Activated T-helper 2 cell treated with anti-CD3 and anti-CD28 coated beads, Interferon-gamma antibody, Interleukin-2, Interleukin-4, amounts not matched to agents 10 μg/mL and 5 μg/mL and 100 μg/mL, durations not matched to agents 14 hours and 24 hours and 36 hours (primary cell): ENCODE data around the gene NUPR1. TPM values are rescaled to one million over a fixed set of nuclear protein-coding genes. Genes with fewer than 3 reads are reported as not detected.
"Not testable (repeated sequence)": the region's sequence is repeated elsewhere in the genome, so short reads cannot be mapped to it uniquely, and the experiment has no call there.

ENCODE experiments used
- DNase-seq: peaks from one replicate; pipeline ENCODE4 v3.0.0; 2021; ENCODE audit warnings: low spot score
- H3K27ac Mint-ChIP-seq: one replicate; pipeline ENCODE4 v1.8.0; 2021; ENCODE audit warnings: mixed read lengths
- H3K27me3 Mint-ChIP-seq: one replicate; pipeline ENCODE4 v1.8.0; 2021; ENCODE audit warnings: low read depth, mixed read lengths
- H3K36me3 Mint-ChIP-seq: one replicate; pipeline ENCODE4 v1.8.0; 2021; ENCODE audit warnings: low read depth, mixed read lengths
- H3K4me1 Mint-ChIP-seq: one replicate; pipeline ENCODE4 v1.8.0; 2021; ENCODE audit warnings: low read depth, mixed read lengths
- H3K4me3 Mint-ChIP-seq: one replicate; pipeline ENCODE4 v1.8.0; 2021; ENCODE audit warnings: low read depth, mild to moderate bottlenecking, moderate library complexity, mixed read lengths
- H3K9me3 Mint-ChIP-seq: one replicate; pipeline ENCODE4 v1.8.0; 2021; ENCODE audit warnings: mixed read lengths
- intact Hi-C: fragments of 100-400 bp; cut with micrococcal nuclease; formaldehyde crosslinking; loops from one replicate; pipeline ENCODE4 v1.15.1; 2023
- total RNA-seq: library from RNA; stranded (reverse); gene quantifications from 2 replicates; pipeline ENCODE4 v1.2.3, GENCODE V29; 2022

Gene NUPR1
- total RNA-seq, 1 donor from 2014 or later, result not detected

DNA sequence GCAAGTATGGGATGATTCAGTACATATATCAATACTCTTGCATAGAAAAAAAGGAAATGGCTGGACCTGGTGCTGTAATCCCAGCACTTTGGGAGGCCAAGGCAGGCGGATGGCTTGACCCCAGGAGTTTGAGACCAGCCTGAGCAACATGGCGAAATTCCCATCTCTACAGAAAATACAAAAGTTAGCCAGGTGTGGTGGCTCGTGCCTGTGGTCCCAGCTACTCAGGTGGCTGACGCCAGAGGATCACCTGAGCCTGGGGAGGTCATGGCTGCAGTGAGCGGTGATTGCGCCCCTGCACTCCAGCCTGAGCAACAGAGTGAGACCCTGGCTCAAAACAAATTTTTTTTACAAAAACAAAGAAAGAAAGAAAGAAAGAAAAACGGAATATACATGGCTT is 7.9 kb upstream of the NUPR1 start:
- no peaks in the 10 kb centered on the region for H3K36me3 Mint-ChIP-seq
- DNase-seq, result no peak

DNA sequence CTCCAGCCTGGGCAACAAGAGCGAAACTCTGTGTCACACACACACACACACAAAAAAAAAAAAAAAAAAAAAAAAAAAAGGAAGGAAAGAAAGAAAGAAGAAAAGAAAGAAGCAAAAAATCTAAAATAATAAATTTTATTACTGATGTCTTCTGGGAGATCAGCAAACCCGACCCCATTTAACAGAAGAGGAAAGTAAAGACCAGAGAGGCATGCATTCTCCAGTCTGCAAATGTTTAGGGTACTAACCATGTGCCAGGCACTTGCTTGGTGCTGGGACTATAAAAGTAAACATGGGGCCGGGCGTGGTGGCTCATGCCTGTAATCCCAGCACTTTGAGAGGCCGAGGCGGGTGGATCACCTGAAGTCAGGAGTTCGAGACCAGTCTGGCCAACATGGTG is 7.2 kb upstream of the NUPR1 start:
- H3K9me3 Mint-ChIP-seq, DNase-seq: not testable (repeated sequence)

More for the DNA sequence above, 7.9 kb upstream of the NUPR1 start:
- H3K4me1 Mint-ChIP-seq, result peaks cover 8% of the 10 kb centered on the region
- H3K4me3 Mint-ChIP-seq, result no peak overlapping the region
- H3K27me3 Mint-ChIP-seq, result peaks cover 4% of the 10 kb centered on the region
- H3K27ac Mint-ChIP-seq, result no peak overlapping the region
- no peaks in the 10 kb centered on the region for H3K9me3 Mint-ChIP-seq
- intact Hi-C loops, result no loop called here

DNA sequence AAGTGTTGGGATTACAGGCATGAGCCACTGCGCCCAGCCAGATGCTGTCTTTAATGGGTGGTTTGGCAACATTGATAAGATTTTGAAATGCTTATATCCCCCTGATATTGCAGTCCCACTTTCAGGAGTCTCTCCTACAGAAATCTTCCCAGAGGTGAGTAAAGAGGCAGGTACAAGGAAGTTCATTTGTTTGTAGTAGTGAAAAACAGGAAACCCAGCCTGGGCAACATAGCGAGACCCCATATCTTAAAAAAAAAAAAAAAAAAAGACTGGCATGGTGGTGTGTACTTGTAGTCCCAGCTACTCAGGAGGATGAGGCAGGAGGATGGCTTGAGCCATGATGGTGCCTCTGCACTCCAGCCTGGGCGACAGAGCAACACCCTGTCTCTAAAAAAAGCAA is 6.2 kb upstream of the NUPR1 start:
- no peak overlapping the region for H3K27ac Mint-ChIP-seq
- H3K4me3 Mint-ChIP-seq, result no peak overlapping the region
- DNase-seq, result no peak
- H3K36me3 Mint-ChIP-seq, result no peaks in the 10 kb centered on the region
- H3K4me1 Mint-ChIP-seq, result peaks cover 8% of the 10 kb centered on the region
- intact Hi-C loops, result no loop called here
- peaks cover 4% of the 10 kb centered on the region for H3K27me3 Mint-ChIP-seq
- H3K9me3 Mint-ChIP-seq, result no peaks in the 10 kb centered on the region

More for the DNA sequence above, 7.2 kb upstream of the NUPR1 start:
- H3K4me1 Mint-ChIP-seq, H3K4me3 Mint-ChIP-seq, H3K27me3 Mint-ChIP-seq, intact Hi-C loops, H3K27ac Mint-ChIP-seq, H3K36me3 Mint-ChIP-seq: not testable (repeated sequence)

DNA sequence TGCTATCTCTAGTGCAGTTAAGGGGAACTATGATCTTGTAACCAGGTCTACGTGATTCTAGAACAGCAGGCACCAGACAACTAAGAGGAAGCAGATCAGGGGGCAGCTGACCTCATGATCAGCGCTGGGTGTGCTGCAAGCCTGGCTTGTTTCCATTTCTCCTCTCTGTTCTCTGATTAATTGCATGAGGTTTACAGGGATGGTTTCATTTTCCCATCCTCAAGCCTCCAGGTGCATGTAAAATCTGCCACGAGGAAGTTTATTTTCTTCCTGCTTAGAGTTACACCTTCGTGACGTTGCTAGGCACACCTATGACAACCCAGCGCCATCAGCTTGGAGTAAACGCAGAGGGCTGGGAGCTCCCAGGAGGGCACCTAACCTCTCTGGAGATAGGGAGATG is 4.3 kb upstream of the NUPR1 start:
- H3K27ac Mint-ChIP-seq, result no peak overlapping the region
- H3K4me1 Mint-ChIP-seq, result peaks cover 4% of the 10 kb centered on the region
- no peak overlapping the region for H3K4me3 Mint-ChIP-seq
- intact Hi-C loops, result no loop called here
- no peak for DNase-seq
- H3K27me3 Mint-ChIP-seq, result peaks cover 1% of the 10 kb centered on the region
- no peaks in the 10 kb centered on the region for H3K9me3 Mint-ChIP-seq
- no peaks in the 10 kb centered on the region for H3K36me3 Mint-ChIP-seq

DNA sequence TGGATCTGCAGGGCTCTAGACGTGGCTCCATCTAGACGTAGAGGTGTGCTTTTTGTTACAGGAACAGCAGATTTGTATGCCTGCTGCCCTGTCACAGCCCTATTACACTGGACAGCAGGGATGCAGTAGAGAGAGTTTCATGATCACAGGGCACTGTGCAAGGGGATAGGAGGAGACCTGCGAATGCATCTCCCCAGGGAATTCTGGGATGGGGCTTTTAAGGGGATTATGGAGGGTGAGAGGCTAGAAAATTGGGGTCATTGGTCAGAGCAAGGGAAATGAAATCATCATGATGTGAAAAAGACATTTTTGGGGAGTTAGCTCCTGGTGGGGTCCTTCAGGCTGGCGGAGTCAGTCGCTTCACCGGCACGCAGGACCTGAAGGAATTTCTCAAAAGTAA is 3.9 kb upstream of the NUPR1 start:
- intact Hi-C loops, result no loop called here
- Mint-ChIP-seq H3K27me3 (no peaks in the 10 kb centered on the region), H3K27ac (no peak overlapping the region), H3K36me3 (no peaks in the 10 kb centered on the region), H3K9me3 (no peaks in the 10 kb centered on the region), H3K4me1 (peaks cover 4% of the 10 kb centered on the region), H3K4me3 (no peak overlapping the region)
- DNase-seq, result no peak

DNA sequence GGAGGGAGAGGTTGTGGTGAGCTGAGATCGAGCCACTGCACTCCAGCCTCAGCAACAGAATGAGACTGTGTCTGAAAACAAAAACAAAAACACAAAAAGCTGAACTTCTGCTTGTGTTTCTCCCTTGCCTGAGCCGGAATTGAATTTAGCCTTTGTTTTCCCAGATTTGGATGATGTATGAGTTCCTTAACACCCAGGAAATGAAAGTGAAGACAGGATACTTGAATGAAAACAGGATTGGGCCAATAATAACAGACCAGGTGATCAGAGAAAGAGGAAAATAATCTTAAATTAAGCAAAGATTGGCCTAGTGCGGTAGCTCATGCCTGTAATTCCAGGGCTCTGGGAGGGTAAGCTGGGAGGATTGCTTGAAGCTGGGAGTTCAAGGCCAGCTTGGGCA is 1.6 kb upstream of the NUPR1 start:
- intact Hi-C loops, result no loop called here
- H3K9me3 Mint-ChIP-seq, result no peaks in the 10 kb centered on the region
- H3K27ac Mint-ChIP-seq, result no peak overlapping the region
- DNase-seq, result no peak
- H3K4me3 Mint-ChIP-seq, result no peak overlapping the region
- no peaks in the 10 kb centered on the region for H3K27me3 Mint-ChIP-seq
- H3K36me3 Mint-ChIP-seq, result no peaks in the 10 kb centered on the region
- H3K4me1 Mint-ChIP-seq, result peaks cover 6% of the 10 kb centered on the region

DNA sequence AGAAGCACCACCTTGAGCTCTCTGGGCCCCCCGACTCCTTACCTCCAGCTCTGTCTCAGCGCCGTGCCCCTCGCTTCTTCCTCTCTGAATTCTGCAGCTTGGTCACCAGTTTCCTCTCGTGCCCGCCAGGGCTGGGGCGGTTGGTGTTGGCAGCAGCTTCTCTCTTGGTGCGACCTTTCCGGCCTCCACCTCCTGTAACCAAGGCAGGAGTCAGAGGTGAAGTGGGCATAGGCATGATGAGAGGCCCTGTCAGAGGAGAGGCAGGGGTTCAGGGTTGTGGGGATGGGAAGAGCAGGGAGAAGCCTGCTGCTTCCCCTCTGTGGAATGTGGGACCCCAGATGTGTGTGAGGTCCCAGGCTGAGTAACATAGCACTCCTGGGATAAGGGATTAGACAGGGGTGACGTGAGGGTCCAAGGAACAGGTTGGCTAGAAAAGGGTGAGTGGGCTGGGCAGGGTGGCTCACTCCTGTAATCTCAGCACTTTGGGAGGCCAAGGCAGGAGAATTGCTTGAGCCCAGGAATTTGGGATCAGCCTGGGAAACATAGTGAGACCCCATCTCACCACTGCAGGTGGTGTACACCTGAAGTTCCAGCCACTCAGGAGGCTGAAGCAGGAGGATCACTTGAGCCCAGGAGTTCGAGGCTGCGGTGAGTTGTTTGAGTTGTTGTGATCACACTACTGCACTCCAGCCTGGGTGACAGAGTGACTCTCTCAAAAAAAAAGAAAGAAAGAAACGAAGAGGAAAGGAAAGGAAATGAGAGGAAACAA is 626 bp downstream of the NUPR1 start:
- no peaks in the 10 kb centered on the region for H3K9me3 Mint-ChIP-seq
- H3K4me3 Mint-ChIP-seq, result no peak overlapping the region
- peaks cover 16% of the 10 kb centered on the region for H3K4me1 Mint-ChIP-seq
- H3K36me3 Mint-ChIP-seq, result no peaks in the 10 kb centered on the region
- H3K27ac Mint-ChIP-seq, result no peak overlapping the region
- intact Hi-C loops, result no loop called here
- DNase-seq, result no peak
- no peaks in the 10 kb centered on the region for H3K27me3 Mint-ChIP-seq

DNA sequence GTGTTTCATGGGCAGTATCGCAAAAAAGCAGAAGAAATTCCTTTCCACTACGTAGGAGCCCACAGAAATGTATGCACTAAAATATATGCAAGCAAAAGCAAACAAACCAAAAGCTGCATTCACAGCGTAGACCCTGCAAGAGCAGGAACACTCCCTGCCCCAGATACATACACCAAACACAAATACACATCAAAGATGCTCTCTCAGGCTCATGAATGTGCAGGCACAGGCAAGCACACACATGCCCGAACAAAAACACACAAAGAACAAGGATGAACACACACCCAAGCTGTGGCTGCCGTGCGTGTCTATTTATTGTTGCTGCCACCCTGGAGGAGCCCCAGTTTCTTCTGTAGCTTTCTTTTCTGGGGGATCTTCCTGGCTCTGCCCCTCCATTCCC is 1.7 kb downstream of the NUPR1 start:
- Mint-ChIP-seq H3K4me1 (peaks cover 13% of the 10 kb centered on the region), H3K4me3 (no peak overlapping the region), H3K27ac (no peak overlapping the region), H3K27me3 (no peaks in the 10 kb centered on the region), H3K9me3 (no peaks in the 10 kb centered on the region), H3K36me3 (no peaks in the 10 kb centered on the region)
- intact Hi-C loops, result no loop called here
- DNase-seq, result no peak

DNA sequence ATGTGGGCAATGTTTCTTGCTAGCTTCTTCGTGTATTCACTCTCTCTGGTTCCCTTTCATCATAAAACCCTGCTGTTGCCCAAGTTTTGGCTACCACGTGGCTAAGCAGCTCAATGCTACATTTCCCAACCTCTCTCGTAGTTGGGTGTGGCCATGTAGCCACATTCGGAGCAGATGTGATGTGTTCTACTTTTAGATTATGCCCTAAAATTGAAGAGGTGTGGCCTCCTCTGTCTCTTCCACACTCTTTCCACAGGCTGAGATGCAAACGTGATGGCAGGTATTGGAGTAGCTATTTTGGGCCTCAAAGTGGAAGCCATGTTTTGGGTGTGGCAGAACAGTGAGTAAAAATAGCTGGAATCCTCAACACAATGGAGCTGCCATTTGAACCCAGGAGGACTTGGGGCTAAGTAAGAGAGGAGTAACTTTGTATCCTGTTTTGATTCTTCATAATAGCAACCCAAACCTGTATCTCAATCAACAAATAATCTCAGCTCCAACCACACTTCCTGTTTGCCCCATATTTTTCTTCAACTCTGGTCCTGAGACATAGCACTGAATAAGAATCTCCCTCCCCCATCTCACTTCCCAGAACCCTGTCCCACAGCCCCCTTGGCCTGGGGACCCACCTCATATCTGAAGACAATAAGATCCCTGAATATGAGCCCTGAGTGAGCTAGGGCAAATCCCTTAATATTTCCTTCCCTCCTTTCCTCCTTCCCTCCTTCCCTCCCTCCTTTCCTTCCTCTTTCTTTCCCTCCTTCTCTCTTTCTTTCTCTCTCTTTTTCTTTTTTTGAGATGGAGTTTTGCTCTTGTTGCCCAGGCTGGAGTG is 4.0 kb downstream of the NUPR1 start:
- intact Hi-C loops, result no loop called here
- Mint-ChIP-seq H3K27me3 (no peaks in the 10 kb centered on the region), H3K4me3 (no peak overlapping the region), H3K36me3 (no peaks in the 10 kb centered on the region), H3K9me3 (no peaks in the 10 kb centered on the region), H3K4me1 (peaks cover 13% of the 10 kb centered on the region), H3K27ac (no peak overlapping the region)
- DNase-seq, result no peak

DNA sequence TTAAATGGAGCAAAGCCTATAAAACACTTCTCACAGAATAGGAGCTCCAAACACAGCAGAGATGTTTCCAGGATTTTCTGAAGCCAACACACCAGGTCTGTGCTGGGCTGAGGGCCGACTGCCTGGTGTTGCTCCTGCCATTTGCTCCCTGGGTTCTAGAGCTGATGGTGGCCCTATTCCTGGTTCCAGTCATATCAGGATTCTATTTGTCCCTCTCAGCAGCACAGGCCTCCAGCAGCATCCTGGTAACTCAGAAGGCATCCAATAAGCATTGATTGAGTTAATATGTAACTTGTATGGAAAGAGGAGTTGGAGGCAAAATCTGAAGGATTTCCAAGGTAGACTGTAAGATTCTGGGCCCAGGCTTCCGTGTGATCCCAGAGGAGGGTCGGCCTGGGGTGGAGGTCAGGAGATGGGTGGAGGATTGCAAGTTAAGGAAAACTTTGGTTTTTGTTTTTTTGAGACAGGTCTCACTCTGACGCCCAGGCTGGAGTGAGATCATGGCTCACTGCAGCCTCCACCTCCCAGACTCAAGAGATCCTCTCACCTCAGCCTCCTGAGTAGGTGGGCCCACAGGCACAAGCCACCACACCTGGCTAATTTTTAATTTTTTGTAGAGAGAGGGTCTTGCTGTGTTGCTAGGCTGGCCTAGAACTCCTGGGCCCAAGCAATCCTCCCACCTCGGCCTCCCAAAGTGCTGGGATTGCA is 5.7 kb downstream of the NUPR1 start:
- H3K27ac Mint-ChIP-seq, result no peak overlapping the region
- no peak overlapping the region for H3K4me3 Mint-ChIP-seq
- no peaks in the 10 kb centered on the region for H3K27me3 Mint-ChIP-seq
- no peaks in the 10 kb centered on the region for H3K9me3 Mint-ChIP-seq
- DNase-seq, result no peak
- no peaks in the 10 kb centered on the region for H3K36me3 Mint-ChIP-seq
- intact Hi-C loops, result no loop called here
- peaks cover 13% of the 10 kb centered on the region for H3K4me1 Mint-ChIP-seq

DNA sequence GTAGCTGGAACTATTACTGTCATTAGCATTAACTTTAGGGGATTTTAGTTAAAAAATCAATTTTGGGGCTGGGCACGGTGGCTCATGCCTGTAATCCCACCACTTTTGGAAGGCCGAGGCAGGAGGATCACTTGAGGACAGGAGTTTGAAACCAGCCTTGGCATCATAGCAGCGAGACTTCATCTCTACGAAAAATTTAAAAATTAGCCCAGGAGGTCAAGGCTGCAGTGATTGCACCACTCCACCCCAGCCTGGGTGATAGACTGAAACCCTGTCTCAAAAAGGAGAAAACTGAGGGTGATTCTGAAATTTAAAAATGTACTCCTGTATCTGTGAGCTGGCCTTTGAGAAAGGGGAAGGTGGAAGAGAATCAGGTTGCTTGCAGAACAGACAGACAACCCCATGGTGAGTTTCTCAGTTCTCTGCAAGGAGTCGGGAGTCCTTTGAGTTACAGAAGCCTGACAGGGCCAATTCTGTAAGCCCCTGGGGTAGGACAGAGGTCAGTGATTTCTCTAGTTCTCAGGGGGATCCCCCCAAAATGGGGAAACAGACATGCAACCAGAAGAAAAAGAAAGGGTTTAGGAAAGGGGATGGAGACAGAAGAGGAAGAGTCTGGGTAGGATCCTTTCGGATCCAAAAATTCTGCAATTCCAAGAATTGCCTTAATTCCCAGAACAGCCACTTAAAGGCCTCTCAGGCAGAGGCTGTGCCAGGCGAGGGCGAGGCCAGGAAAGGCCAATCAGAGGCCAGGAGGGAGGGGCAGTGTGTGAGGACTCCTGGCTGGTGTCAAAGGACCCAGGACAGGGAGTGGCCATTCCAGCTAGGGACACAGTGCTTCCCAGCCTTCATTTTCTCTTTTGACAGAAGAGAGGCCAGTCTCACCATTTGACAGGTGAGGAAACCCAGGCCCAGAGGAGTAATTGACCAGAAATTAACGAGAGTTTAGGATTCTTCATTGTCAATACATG is 6.7 kb downstream of the NUPR1 start:
- Mint-ChIP-seq H3K9me3 (no peaks in the 10 kb centered on the region), H3K4me3 (no peak overlapping the region), H3K27ac (no peak overlapping the region), H3K27me3 (no peaks in the 10 kb centered on the region), H3K36me3 (no peaks in the 10 kb centered on the region), H3K4me1 (peaks cover 13% of the 10 kb centered on the region)
- intact Hi-C loops, result no loop called here
- no peak for DNase-seq

DNA sequence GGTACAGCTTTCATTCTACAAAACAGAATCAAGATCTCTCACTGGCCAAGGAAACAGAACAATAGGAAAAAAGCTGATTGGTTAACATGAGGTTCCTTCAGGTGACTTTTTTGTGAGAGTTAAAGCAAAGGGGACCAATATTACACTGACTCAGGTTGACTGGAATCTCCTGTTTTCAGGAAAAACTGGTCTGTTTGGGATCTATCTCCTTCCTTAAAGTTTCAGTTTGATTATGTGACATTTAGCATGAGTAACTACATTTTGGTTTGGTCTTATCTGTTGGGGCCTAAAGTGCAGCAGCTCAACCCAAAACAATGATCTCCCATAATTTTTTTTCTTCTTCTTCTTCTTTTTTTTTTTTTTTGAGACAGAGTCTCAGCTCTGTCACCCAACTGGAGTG is 9.7 kb downstream of the NUPR1 start:
- Mint-ChIP-seq H3K36me3 (no peaks in the 10 kb centered on the region), H3K27me3 (peaks cover 4% of the 10 kb centered on the region), H3K4me3 (no peak overlapping the region), H3K9me3 (no peaks in the 10 kb centered on the region), H3K4me1 (peaks cover 3% of the 10 kb centered on the region), H3K27ac (no peak overlapping the region)
- intact Hi-C loops, result no loop called here
- DNase-seq, result no peak
